T-helper 1 cell (primary cell): ENCODE results near the gene FAM227B.
"Not testable (repeated sequence)": the region's sequence is repeated elsewhere in the genome, so short reads cannot be mapped to it uniquely, and the experiment has no call there.

ENCODE experiments used
- DNase-seq, 5 donors: peaks; one replicate each; pipeline ENCODE4 v3.0.0-alpha.2; 2012 to 2020
- total RNA-seq, 4 donors: gene quantifications; one replicate each; lab custom pipeline; 2026; lab: John Stamatoyannopoulos, UW

The FAM227B gene
- 3.4 to 7.5 (median 5.4) reads per million in 4 donors for total RNA-seq

DNA sequence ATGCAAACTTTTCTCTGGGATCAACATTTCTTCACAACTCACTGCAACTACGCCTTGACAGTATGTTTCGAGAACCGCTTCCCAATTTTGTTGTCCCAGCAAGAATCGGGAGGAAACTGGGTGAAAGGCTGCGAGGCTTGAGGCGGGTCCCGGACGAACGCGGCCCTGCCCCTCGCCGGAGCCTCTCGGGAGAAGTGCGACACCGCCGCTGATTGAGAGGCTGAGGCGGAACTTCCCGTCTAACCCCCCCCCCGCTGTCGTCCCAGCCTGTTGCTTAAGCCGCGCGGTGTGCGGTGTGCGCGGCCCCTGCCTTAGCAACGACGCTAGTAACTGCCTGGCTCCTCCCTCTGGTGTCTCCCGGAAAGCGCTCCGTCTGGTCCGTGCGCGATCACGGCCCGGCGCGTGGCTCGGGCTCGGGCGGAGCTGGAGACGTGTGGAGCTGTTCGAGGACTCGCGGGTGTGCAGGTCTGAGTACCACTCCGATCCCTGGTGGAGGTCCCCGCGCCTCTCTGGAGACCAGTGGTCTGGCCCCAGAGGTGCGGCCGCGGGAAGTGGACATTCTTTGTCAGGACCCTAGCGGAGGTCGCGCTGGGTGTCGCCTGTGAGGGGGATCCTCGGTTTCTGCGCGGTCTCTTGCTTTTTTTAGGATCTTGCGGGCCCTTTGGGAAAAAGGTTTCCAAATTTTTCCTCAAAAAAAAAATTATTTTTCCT lies at the start of gene FAM227B, which contains the start of gene DTWD1:
Gene FAM227B, minus strand, starts transcription at position 161 of the 711 bp plus-strand sequence. CDS start 5,647 bp downstream, outside the sequence.
Gene DTWD1, plus strand, starts transcription at position 391 of the 711 bp plus-strand sequence. CDS start 4,120 bp downstream, outside the sequence.
- DNase-seq = peak; percentile 84 to 98 (median 90)

DNA sequence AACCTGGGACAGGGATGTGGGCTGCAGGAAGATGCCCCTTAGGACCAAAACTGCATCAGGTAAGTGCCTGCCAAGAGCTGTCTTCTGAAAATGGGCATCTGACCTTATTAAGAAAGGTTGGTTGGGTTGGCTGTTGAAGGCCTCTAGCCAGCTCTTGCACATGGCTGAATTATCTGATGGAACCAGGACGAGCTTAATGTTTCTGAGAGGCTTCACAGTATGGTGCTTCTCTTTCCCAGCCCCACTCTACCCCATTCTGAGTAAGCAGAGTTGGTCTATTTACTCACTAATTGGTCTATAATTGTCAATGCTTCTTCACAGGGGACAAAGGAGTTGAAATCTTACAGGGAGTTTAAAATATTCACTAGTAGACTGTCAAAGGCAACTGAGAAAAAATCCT lies 48.7 kb upstream of the FAM227B start:
- DNase-seq = no peak

DNA sequence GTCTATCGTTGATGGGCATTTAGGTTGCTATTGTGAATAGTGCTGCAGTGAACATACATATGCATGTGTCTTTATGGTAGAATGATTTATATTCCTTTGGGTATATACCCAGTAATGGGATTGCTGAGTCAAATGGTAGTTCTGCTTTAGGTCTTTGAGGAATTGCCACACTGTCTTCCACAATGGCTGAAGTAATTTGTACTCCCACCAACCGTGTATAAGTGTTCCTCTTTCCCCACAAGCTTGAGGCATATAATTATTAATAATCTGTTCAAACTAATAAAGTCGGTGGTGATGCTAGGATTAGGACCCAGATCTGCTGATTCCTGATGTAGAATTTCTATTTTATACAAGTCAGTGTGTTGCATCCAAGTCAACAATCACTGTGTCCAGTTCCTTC lies 45.9 kb upstream of the FAM227B start:
- DNase-seq = not testable (repeated sequence)

- DNase-seq = no peak
Measured at GRCh38 chr15:49664716-49665115, 44.1 kb upstream of the FAM227B start.

DNA sequence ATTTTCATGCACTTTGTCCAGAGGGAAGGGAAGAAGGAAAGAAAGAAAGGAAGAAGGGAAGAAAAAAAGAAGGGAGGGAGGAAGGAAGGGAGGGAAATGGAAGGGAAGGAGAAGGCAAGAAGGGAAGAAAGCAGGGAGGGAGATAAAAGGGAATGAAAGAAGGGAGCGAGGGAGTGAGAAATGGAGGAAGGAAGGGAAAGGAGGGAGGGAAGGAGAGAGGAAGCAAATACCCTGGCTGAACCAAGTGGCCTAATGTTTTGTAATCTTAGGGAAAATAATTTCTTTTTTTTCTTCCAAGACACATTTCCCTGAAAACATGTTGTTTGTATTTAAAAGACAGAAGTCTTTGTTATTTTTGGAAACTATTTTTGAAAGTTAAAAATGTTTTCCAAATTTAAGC lies 36.1 kb upstream of the FAM227B start:
- no peak for DNase-seq

DNA sequence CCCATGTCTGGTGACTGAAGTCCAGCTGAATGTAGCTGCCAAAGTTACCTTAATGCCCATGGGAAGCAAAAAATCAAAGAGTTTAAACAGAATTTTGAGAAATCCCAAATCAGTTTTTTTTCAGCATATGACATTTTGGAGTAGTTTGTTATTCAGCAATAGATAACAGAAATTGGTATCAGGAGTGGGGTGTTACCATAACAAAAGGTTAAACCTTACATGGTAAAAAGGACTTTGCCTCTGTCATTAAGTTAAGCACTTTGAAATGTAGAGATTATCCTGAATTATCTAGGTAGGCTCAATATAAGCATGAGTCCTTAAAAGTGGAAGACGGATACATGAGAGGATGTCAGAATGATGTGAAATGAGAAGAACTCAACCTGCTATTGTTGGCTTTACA lies 32.3 kb upstream of the FAM227B start:
- DNase-seq = no peak

DNA sequence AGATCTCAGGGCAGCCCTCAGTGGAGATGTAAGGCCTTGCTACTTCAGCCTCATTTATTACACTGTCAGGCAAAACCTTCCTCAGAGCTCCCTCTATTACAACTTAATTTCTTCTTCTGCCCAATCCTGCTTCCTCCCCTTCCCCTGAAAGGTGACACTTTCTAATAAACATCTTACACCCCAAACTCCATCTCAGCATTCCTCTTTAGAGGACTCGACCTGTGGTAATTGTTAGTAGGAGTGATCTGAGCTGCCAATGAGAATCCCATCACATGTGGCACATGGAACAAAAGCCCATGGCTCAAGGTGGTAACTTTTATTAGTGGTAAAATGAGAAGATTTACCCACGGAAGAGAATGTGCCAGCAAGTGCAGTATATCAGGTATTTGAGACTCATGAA lies 30.1 kb upstream of the FAM227B start:
- DNase-seq = no peak

GRCh38 chr15:49649987-49650386 lies 29.4 kb upstream of the FAM227B start:
- DNase-seq = no peak

DNA sequence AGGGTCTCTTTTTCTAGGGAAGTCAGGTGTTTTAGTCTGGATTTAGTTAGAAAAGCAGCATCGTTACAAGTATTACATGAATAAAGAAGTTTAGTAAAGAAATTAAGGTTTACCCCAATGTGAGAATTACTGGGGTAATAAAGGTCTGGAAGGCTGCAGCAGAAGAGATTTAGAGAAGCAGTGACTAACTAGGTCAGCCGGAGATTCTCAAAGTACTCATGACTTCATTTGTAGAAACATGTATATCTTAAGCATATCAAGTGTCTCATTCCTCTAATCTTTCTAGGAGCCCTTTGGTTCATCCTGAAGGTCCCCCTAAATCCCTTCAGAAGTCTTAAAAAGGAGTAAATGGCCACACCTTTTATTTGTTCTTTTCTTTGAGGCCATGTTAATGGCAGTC lies 26.3 kb upstream of the FAM227B start:
- DNase-seq = no peak

DNA sequence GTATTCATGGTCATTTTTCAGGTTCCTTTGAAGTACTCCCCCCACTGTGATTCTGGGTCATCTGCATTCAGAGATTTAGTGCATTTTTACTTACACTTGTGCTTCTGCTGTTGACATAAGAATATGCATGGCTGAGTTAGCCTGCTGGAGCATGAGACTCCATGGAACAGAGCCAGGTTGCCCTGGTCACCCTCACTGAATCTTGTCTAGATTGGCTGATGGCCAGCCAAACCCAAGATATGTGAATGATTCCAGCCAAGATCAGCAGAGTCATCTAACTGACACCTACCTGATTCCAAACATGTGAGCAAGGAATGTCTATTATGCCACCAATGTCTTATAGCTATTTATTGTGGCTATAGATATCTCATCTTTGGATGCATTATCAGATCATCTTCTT lies 25.3 kb upstream of the FAM227B start:
- DNase-seq = no peak

- DNase-seq = no peak
Measured at GRCh38 chr15:49645277-49645676, 24.7 kb upstream of the FAM227B start.

DNA sequence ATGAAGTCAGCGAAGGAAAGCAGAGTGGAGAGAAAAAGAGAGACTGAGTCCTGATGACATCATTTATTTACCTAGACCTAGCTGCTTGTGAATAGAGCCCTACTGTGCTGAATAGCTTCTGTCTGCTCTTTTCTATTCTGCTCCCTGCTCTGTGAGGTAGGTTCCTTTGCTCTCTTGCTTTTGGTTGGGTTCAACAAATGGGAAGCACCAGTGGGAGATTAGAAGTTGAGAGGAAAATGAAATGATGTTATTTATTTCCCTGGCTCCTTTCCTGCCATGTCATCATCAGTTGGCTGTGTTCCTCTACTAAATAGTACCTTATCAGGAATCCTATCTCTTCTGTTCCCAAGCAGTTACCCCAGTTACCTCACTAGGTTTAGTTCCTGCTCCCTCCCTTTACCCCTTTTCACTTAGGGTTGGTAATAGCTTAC lies 23.8 kb upstream of the FAM227B start:
- no peak for DNase-seq

DNA sequence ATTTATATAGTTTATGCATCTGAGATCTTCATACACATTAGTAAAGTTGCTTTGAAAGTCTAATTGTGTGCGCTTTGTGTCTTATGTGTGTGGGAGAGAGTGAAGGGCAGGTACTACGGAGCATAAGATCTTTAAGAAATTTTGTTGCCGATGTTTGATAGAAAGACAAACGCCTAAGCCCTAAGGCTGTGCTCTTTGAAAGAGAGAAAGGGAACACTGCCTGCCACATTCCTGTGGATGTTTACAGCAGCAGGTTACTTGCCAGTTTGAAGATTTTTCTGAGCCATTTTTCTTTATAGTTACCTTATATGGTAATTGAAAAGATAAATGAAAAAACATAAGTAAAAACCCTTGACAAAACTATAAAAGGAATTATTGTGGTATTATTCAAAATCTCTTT lies 17.2 kb upstream of the FAM227B start:
- no peak for DNase-seq

- DNase-seq = no peak
Measured at GRCh38 chr15:49628379-49628778, 7.8 kb upstream of the FAM227B start.

DNA sequence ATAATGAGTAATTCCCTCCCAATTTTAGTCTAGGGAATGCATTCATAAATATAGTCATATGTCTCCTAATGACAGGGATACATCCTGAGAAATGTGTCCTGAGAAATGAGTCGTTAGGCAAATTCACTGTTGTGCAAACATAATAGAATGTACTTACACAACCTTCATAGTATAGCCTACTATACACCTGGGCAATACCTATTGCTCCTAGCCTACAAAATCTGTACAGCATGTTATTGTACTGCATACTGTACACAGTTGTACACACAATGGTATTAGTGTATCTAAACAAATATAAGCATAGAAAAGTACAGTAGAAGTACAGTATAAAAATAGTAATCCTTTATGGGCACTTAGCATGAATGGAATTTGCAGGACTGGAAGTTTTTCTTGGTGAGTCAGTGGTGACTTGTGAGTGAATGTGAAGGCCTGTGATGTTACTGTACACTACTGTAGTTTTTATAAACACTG lies 6.8 kb upstream of the FAM227B start:
- no peak for DNase-seq

DNA sequence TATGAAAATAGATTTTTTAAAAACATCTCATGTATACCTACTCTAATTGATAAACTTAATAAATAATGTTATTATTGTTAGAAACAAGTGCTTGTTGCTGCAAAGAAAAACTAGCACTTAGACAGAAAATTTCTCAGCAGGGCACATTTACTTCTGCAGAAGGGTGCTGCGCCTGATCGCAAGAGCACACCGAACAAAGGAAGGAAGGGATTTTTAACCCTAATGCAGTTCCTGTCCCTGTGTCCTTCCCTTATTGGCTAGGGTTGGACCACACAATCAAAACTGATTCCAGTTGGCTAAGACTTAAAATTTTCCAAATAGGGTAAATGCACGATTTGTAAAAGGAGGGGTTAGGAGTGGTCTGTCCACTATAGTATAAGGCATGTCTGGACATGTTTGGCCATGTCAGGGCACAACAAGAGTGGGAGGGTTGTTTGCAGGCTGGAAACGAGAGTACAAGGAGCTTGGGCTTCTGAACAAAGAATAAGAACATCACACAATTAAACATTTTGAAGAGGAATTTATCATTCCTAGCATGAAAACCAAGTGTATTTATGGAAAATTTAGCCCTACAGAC lies 4.9 kb upstream of the FAM227B start:
- no peak for DNase-seq

GRCh38 chr15:49624056-49624455 lies 3.4 kb upstream of the FAM227B start:
- no peak for DNase-seq

GRCh38 chr15:49622561-49622960 lies 1.9 kb upstream of the FAM227B start:
- DNase-seq = no peak

- no peak for DNase-seq
Measured at GRCh38 chr15:49621887-49622286, 1.3 kb upstream of the FAM227B start.

GRCh38 chr15:49621401-49621811 lies 788 bp upstream of the FAM227B start:
- peak in 1 of 5 donors; percentile 2 for DNase-seq

GRCh38 chr15:49620199-49620598 lies 419 bp downstream of the FAM227B start:
- DNase-seq = no peak

DNA sequence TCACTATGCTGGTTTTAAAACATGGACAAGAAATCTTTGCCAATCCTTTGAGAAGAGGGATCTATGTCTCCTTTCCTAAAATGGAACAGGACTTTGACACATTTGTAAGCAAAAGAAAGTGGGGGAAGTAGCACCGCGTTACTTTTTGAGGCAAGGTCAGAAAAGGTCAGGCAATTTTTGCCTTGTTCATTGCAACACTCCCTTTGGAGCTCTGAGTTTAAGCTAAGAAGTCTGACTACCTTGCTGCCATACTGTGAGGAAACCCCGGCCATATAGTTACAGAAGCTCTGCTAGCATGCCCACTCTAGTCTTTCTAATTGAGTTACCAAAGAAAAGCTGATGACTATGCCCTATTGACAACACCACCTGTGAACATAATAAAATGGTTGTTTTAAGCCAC lies 1.4 kb downstream of the FAM227B start:
- DNase-seq = no peak

DNA sequence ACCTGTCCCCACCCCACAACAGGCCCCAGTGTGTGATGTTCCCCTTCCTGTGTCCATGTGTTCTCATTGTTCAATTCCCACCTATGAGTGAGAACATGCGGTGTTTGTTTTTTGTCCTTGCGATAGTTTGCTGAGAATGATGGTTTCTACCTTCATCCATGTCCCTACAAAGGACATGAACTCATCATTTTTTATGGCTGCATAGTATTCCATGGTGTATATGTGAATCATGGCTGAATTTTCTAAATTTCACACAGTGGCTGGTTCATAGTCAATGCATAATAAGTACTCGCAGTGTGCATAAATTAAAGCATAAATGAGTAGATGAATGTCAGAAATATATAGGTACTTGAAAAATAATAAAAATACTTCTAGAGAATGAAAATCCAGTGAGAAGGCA lies 8.4 kb downstream of the FAM227B start:
- not testable (repeated sequence) for DNase-seq
